Adrenal gland (tissue), 12 donors: ENCODE data around the gene PDIA4. TPM values are rescaled to one million over a fixed set of nuclear protein-coding genes. Genes with fewer than 3 reads are reported as not detected.
A peak's percentile ranks its signal among the peaks of the same experiment; 100 is the strongest.

ENCODE experiments used
- DNase-seq, 7 donors: peaks; one replicate each; pipeline ENCODE4 v3.0.0-alpha.2; 2019 to 2020
- H3K27ac ChIP-seq, 5 donors: fragments of 200-600 bp; sonication (generic) in 4 of 5; 1 replicate in 3 of 5; 2 replicates in 2 of 5; pipeline versions ENCODE4 v1.5.1 to v1.8.0; 2016 to 2020; ENCODE audit warnings: mild to moderate bottlenecking in 1 of 5
- H3K27me3 ChIP-seq: fragments of 200-600 bp; 2 replicates; pipeline ENCODE4 v1.8.0; 2021
- H3K36me3 ChIP-seq, 2 donors: fragments of 200-600 bp; replicated peaks in 1 of 2; 1 replicate in 1 of 2; 2 replicates in 1 of 2; pipeline versions ENCODE4 v1.5.1 to v1.8.0; 2018 to 2022
- H3K4me1 ChIP-seq, 2 donors: fragments of 200-600 bp; replicated peaks in 1 of 2; 1 replicate in 1 of 2; 2 replicates in 1 of 2; pipeline versions ENCODE4 v1.5.1 to v1.8.0; 2018 to 2021
- H3K4me3 ChIP-seq, 4 donors: fragments of 200-600 bp; sonication (generic) in 3 of 4; one replicate each; pipeline ENCODE4 v1.5.1; 2016 to 2018
- H3K9me3 ChIP-seq, 3 donors: fragments of 200-600 bp; sonication (generic) in 1 of 3; replicated peaks in 1 of 3; 1 replicate in 2 of 3; 2 replicates in 1 of 3; pipeline versions ENCODE4 v1.5.1 to v1.8.0; 2016 to 2021
- CTCF ChIP-seq, 6 experiments: fragments of 450-650 bp in 4 of 6; fragments of 200-600 bp in 2 of 6; sonication (generic) in 1 of 6; IDR thresholded peaks; 1 replicate in 5 of 6; 2 replicates in 1 of 6; pipeline versions ENCODE4 v1.5.1 to v1.8.0; 2016 to 2021; ENCODE audit warnings: antibody characterized with exemption in 6 of 6, mild to moderate bottlenecking in 2 of 6, moderate library complexity in 1 of 6
- POLR2A ChIP-seq, 2 donors: fragments of 450-650 bp; IDR thresholded peaks; one replicate each; pipeline ENCODE4 v1.6.1; 2017; ENCODE audit warnings: antibody characterized with exemption in 2 of 2, mild to moderate bottlenecking in 2 of 2, moderate library complexity in 1 of 2
- WGBS, 4 donors: extraction: QIAGEN DNeasy Blood & Tissue Kit in 2 of 4; methylation state at CpG; one replicate each; pipeline versions ENCODE4 v1.1.5 to v1.1.7; 2013 to 2017; 5-methylcytosine and 5-hydroxymethylcytosine counted together
- intact Hi-C, 2 donors: fragments of 100-400 bp; cut with DNase I; formaldehyde crosslinking; loops; one replicate each; pipeline versions ENCODE4 v1.14.1 to v1.15.0; 2022 to 2023
- polyA plus RNA-seq, 3 donors: library from polyadenylated mRNA; stranded (reverse); fragments of 200-250 nt in 2 of 3; fragments of 350-450 nt in 1 of 3; fragmentation: Illumina TruSeq in 1 of 3; extraction: RNeasy Lipid Tissue Mini Kit (QIAGEN cat#74804) in 1 of 3; gene quantifications; one replicate each; pipeline ENCODE4 v1.2.3, GENCODE V29; 2013 to 2014
- total RNA-seq, 9 donors: library from RNA; depleted of rRNA in 4 of 9; stranded (reverse); fragments of >200 nt in 4 of 9; fragments of 120-200 nt in 1 of 9; fragmentation: NEBNext Ultra II Directional in 1 of 9; extraction: Animal tissue kit (Norgen Biotek cat#: 25700) in 1 of 9; gene quantifications; one replicate each; pipeline versions ENCODE4 v1.1.0 to v1.2.4, GENCODE V29; 2013 to 2023
- donor health status: healthy with polysubstance abuse.
- donor health status: Bipolar disorder and iron deficiency.
- donor health status: DM: yes; HTN: yes; CAD: no.
- donor health status: DM: no; HTN: no; CAD: no.
- donor health status: DM: no; HTN: no; CAD: no.
- donor health status: DM: yes; HTN: yes; CAD: no.

Gene PDIA4
- total and polyA plus RNA-seq, 12 donors = 19.9 to 123 (median 69.7) TPM

GRCh38 chr7:149006345-149006725 is 22.0 kb downstream of the PDIA4 start:
- DNase-seq = no peak
- TF ChIP-seq CTCF (IDR thresholded peaks at IDR 0.05) (no peak), POLR2A (IDR thresholded peaks at IDR 0.05) (no peak)

DNA sequence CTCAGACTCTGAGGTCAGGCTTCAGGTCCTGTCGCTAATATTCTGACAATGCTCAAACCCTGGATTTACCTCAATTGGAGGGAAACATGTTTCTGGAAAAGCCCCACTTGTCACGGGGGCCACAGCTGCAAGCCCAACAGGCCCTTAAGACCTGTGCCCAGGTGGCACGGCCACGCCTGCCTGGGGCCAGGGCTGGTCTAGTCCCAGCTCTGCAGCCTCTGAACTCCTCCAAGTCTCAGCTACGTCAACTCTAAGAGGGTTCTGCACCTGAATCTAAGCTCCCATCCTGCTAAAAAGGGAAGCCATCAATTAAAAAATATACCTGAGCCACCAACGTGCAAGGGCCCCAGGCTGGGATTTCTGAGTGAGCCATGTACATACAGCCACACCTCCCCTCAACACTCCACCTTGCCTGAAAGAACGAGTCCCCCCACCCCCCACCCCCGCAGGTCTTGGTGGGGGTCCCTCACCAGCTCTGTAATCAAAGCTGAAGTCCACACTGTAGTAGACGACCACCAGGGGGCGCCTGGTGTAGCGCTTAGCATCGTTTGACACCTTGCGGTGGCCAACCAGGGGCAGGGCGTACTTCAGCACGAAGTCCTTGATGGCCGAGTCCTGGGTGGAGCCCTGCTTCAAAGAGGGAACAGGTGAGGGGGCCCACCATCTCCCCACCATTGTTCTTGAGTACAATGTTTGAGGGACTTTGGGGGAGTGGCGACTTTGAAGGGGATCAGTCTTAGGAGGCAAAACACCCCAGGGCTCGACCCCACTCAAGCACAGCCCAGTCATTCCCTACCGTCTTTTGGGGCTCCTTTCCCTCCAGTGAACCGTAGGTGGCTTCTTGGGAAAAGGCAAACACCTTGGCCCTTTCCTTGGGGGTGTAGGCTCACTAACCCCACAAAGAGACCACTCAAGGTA is 22.6 kb downstream of the PDIA4 start:
- no peak overlapping the region for H3K4me3 ChIP-seq
- no peaks in the 10 kb centered on the region for H3K9me3 ChIP-seq
- 46 to 85% (median 54%) methylated on average over 6 to 20 of the region's 20 CpGs for WGBS, 4 donors
- H3K27me3 ChIP-seq = no peaks in the 10 kb centered on the region
- peak; percentile 73 to 93 (median 83) for DNase-seq
- intact Hi-C loops = loop anchor here (2.0 to 10.0 kb wide), 4 partner anchors 59 to 89 kb away; partner anchors contain the start of gene ZNF786 (in 2 of the 2)
- H3K27ac ChIP-seq = no peak overlapping the region
- H3K4me1 ChIP-seq = no peaks in the 10 kb centered on the region
- H3K36me3 ChIP-seq = peaks cover 0 to 69% of the 10 kb centered on the region in 2 donors
- TF ChIP-seq POLR2A (IDR thresholded peaks at IDR 0.05) (no peak), CTCF (IDR thresholded peaks at IDR 0.05) (peak; percentile 80 to 92 (median 87))

More at GRCh38 chr7:149006345-149006725, 22.0 kb downstream of the PDIA4 start:
- no peaks in the 10 kb centered on the region for H3K9me3 ChIP-seq
- H3K27ac ChIP-seq = no peak overlapping the region
- no peaks in the 10 kb centered on the region for H3K27me3 ChIP-seq
- H3K4me1 ChIP-seq = no peaks in the 10 kb centered on the region
- intact Hi-C loops = loop anchor here (5.0 to 10.0 kb wide), 3 partner anchors 58 to 88 kb away; partner anchors contain the start of gene ZNF786 (in 2 of the 2)
- no peak overlapping the region for H3K4me3 ChIP-seq
- WGBS, 4 donors = 83 to 87% (median 86%) methylated on average over 4 to 10 of the region's 10 CpGs
- peaks cover 0 to 75% of the 10 kb centered on the region in 2 donors for H3K36me3 ChIP-seq

GRCh38 chr7:149004405-149005370 is 23.6 kb downstream of the PDIA4 start:
- H3K4me1 ChIP-seq = no peaks in the 10 kb centered on the region
- DNase-seq = no peak
- intact Hi-C loops = loop anchor here (2.0 to 10.0 kb wide), 4 partner anchors 60 to 90 kb away; partner anchors contain the start of gene ZNF786 (in 2 of the 2)
- 82 to 86% (median 85%) methylated on average over 20 to 28 of the region's 28 CpGs for WGBS, 4 donors
- no peak overlapping the region for H3K27ac ChIP-seq
- TF ChIP-seq POLR2A (IDR thresholded peaks at IDR 0.05) (no peak), CTCF (IDR thresholded peaks at IDR 0.05) (no peak)
- H3K36me3 ChIP-seq = peaks cover 0 to 61% of the 10 kb centered on the region in 2 donors
- no peaks in the 10 kb centered on the region for H3K9me3 ChIP-seq
- H3K27me3 ChIP-seq = no peaks in the 10 kb centered on the region
- no peak overlapping the region for H3K4me3 ChIP-seq
